ENCODE data around the gene LRTM2. TPM values are rescaled to one million over a fixed set of nuclear protein-coding genes. Genes with fewer than 3 reads are reported as not detected.

Gene LRTM2
- total RNA-seq, 1 experiment from 2014 or later: 0.07 TPM

DNA sequence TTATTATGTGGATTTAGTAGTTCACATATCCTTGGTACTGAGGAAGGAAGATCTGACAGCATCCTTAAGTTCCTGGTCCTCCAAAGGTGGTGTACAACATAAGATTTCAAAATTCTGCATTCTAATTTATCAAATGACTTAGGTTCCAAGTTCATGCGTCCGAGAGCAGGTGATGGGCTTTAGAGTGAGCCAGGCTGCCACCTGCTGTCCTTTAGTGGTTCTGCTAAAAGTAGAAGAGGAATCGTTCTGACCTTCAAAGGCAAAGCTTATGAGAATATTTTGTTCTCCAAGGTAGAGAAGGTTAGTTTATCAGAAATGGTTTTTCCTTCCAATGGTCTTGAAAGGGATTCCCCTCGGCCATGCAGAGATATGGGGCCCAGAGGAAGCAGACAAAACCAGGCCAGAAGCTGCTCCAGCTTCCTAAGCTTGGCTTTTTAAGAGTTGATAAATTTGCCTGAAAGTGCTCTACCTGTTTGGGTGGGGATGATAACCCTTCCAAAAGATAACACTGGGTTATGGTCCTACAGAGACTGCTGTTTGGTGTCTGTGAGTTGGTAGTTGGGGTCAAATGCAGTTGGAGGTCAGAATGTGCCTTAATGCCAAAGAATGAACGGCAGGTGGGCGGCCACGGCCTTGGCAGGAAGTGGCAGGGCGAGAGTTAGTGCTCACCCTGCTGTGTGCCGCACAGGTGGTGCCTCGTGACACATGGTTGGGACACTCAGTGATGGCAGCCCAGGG, 29.1 kb upstream of the LRTM2 start:
- ChIA-PET POLR2A (interaction anchor here (0.8 to 1.3 kb wide), 3 partner anchors 129 to 149 kb away, joined by 3 to 5 read pairs (median 4); no protein-coding TSS in a partner anchor), RAD21 (ENCODE audit: low non-redundant PET in 1 of 2, low total read pairs in 2 of 2, uncharacterized antibody in 2 of 2, unreplicated experiment in 2 of 2) (interaction anchor here (1.3 to 2.6 kb wide), 7 partner anchors 134 to 157 kb away, joined by 3 to 30 read pairs (median 5); no protein-coding TSS in a partner anchor), CTCF (interaction anchor here (0.6 to 5.6 kb wide), 19 partner anchors 10 to 1221 kb away, joined by 3 to 242 read pairs (median 4); no protein-coding TSS in a partner anchor)
- Histone ChIP-seq H3K79me2 (ENCODE audit: insufficient read depth, low read length) (no peaks in the 10 kb centered on the region), H3K9ac (ENCODE audit: low read length) (no peak overlapping the region), H3K9me2 (ENCODE audit: insufficient read depth) (no peaks in the 10 kb centered on the region), H3K9me3 (ENCODE audit: control insufficient read depth in 1 of 2, insufficient read depth in 1 of 2, low read depth in 1 of 2, low read length in 2 of 2) (no peaks in the 10 kb centered on the region), H3K4me1 (ENCODE audit: control insufficient read depth in 1 of 2, insufficient read depth in 2 of 2, low read length in 2 of 2) (peaks cover 3 to 7% of the 10 kb centered on the region in 2 experiments; a peak in 3 of 4 replicates), H2AFZ (ENCODE audit: low read depth, low read length, poor library complexity, severe bottlenecking) (no peak overlapping the region), H3K4me3 (replicated peaks in 1 of 2; ENCODE audit: low read depth in 1 of 2, low read length in 2 of 2) (no peak overlapping the region), H3K27me3 (ENCODE audit: insufficient read depth, low read length) (no peaks in the 10 kb centered on the region), H3K27ac (ENCODE audit: low read depth, low read length) (no peak overlapping the region), H3K36me3 (ENCODE audit: control insufficient read depth in 1 of 2, insufficient read depth in 2 of 2, low read length in 2 of 2) (no peaks in the 10 kb centered on the region; a peak in 1 of 4 replicates), H4K20me1 (ENCODE audit: insufficient read depth) (no peaks in the 10 kb centered on the region), H3K4me2 (ENCODE audit: low read length) (peak overlapping the region; percentile 3; the same call in 1 of the 2 replicates)
- no TSS peak for BruUV-seq (replicated peaks)
- DNase-seq (ENCODE audit: low read depth, low spot score) (peak; percentile 38), ATAC-seq (0 out of 2 replicates have a peak, but pooled peaks have one; percentile 24)
- intact Hi-C loops (cut with micrococcal nuclease): loop anchor here (1.0 kb wide), 2 partner anchors 138 to 157 kb away; no protein-coding TSS in a partner anchor
- TF ChIP-seq, protein P1, sequence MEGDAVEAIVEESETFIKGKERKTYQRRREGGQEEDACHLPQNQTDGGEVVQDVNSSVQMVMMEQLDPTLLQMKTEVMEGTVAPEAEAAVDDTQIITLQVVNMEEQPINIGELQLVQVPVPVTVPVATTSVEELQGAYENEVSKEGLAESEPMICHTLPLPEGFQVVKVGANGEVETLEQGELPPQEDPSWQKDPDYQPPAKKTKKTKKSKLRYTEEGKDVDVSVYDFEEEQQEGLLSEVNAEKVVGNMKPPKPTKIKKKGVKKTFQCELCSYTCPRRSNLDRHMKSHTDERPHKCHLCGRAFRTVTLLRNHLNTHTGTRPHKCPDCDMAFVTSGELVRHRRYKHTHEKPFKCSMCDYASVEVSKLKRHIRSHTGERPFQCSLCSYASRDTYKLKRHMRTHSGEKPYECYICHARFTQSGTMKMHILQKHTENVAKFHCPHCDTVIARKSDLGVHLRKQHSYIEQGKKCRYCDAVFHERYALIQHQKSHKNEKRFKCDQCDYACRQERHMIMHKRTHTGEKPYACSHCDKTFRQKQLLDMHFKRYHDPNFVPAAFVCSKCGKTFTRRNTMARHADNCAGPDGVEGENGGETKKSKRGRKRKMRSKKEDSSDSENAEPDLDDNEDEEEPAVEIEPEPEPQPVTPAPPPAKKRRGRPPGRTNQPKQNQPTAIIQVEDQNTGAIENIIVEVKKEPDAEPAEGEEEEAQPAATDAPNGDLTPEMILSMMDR (IDR thresholded peaks at IDR 0.05 in 2 of 3, conservative IDR thresholded peaks at IDR 0.05 in 1 of 3; ENCODE audit: borderline replicate concordance in 1 of 3, insufficient read depth in 1 of 3, low read depth in 2 of 3, low read length in 2 of 3): peak; percentile 75 to 83 (median 83)
- peak; percentile 91 for TF ChIP-seq RAD21 (IDR thresholded peaks at IDR 0.05; ENCODE audit: low read depth)
- no peak for TF ChIP-seq CBX3 (IDR thresholded peaks at IDR 0.05; ENCODE audit: low read depth)

DNA sequence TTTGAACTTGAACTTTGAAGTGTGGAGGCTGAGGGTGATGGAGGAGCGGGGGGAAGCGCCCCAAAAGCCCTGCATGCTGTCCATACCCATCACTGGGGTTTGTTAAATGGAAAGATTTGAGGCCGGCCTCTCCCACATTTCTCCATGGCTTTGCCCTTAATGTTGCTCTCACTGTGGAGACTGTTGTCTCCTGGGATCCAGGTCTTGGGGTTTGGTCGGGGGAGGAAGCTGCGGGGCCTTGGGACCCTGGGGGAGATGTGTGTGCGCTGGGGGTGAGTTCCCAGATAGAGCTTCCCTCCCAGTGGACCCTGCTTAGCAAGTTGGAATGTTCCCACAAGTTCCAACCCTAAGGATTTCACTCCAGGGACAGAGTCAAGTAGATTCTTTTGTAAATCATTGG, 28.0 kb upstream of the LRTM2 start:
- RAD21 ChIA-PET (ENCODE audit: low non-redundant PET in 1 of 2, low total read pairs in 2 of 2, uncharacterized antibody in 2 of 2, unreplicated experiment in 2 of 2): interaction anchor here in 1 of 2 experiments (2.1 kb wide), 1 partner anchor 157 kb away, joined by 14 read pairs; no protein-coding TSS in a partner anchor
- DNase-seq (ENCODE audit: low read depth, low spot score): no peak
- Histone ChIP-seq H3K4me2 (ENCODE audit: low read length) (no peak overlapping the region), H3K4me3 (replicated peaks in 1 of 2; ENCODE audit: low read depth in 1 of 2, low read length in 2 of 2) (no peak overlapping the region), H4K20me1 (ENCODE audit: insufficient read depth) (no peaks in the 10 kb centered on the region), H3K27me3 (ENCODE audit: insufficient read depth, low read length) (no peaks in the 10 kb centered on the region), H3K4me1 (ENCODE audit: control insufficient read depth in 1 of 2, insufficient read depth in 2 of 2, low read length in 2 of 2) (peaks cover 3 to 18% of the 10 kb centered on the region in 2 experiments; a peak in 3 of 4 replicates), H3K9ac (ENCODE audit: low read length) (no peak overlapping the region), H3K79me2 (ENCODE audit: insufficient read depth, low read length) (no peaks in the 10 kb centered on the region), H3K9me2 (ENCODE audit: insufficient read depth) (no peaks in the 10 kb centered on the region), H3K27ac (ENCODE audit: low read depth, low read length) (no peak overlapping the region), H2AFZ (ENCODE audit: low read depth, low read length, poor library complexity, severe bottlenecking) (no peak overlapping the region), H3K9me3 (ENCODE audit: control insufficient read depth in 1 of 2, insufficient read depth in 1 of 2, low read depth in 1 of 2, low read length in 2 of 2) (no peaks in the 10 kb centered on the region), H3K36me3 (ENCODE audit: control insufficient read depth in 1 of 2, insufficient read depth in 2 of 2, low read length in 2 of 2) (no peaks in the 10 kb centered on the region; a peak in 1 of 4 replicates)
- TF ChIP-seq CEBPB (IDR thresholded peaks at IDR 0.05; ENCODE audit: low read depth) (no peak), JUND (IDR thresholded peaks at IDR 0.05) (no peak), FOSL1 (IDR thresholded peaks at IDR 0.05; ENCODE audit: low read depth) (no peak), SRF (IDR thresholded peaks at IDR 0.05; ENCODE audit: low read depth) (no peak), REST (IDR thresholded peaks at IDR 0.05; ENCODE audit: low read depth) (no peak), POLR2A (IDR thresholded peaks at IDR 0.05; ENCODE audit: borderline replicate concordance, extremely low read depth, insufficient read depth, insufficient read length) (no peak), SP1 (IDR thresholded peaks at IDR 0.05; ENCODE audit: low read depth) (no peak), POLR2AphosphoS5 (IDR thresholded peaks at IDR 0.05; ENCODE audit: low read depth, low read length) (no peak), EZH2phosphoT487 (IDR thresholded peaks at IDR 0.05; ENCODE audit: borderline replicate concordance) (no peak), EZH2 (IDR thresholded peaks at IDR 0.05) (no peak)
- TF ChIP-seq, protein P2, sequence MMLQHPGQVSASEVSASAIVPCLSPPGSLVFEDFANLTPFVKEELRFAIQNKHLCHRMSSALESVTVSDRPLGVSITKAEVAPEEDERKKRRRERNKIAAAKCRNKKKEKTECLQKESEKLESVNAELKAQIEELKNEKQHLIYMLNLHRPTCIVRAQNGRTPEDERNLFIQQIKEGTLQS (IDR thresholded peaks at IDR 0.05): no peak
- BruUV-seq (replicated peaks): no TSS peak
- ATAC-seq: no peak
- CTCF ChIA-PET: interaction anchor here (1.7 to 5.6 kb wide), 4 partner anchors 140 to 187 kb away, joined by 7 to 242 read pairs (median 52); no protein-coding TSS in a partner anchor
- POLR2A ChIA-PET: interaction anchor here (1.1 kb wide), 1 partner anchor 139 kb away, joined by 3 read pairs; no protein-coding TSS in a partner anchor
- intact Hi-C loops (cut with micrococcal nuclease): no loop called here
